Adipose tissue (tissue), 3 donors: ENCODE measurements around the gene AHNAK2. TPM values are rescaled to one million over a fixed set of nuclear protein-coding genes. Genes with fewer than 3 reads are reported as not detected.
"Not testable (repeated sequence)": the region's sequence is repeated elsewhere in the genome, so short reads cannot be mapped to it uniquely, and the experiment has no call there.

Source experiments
- H3K27ac ChIP-seq: one replicate; pipeline ENCODE4 v1.5.1; 2013; ENCODE audit warnings: low read depth, low read length
- WGBS, 3 donors: extraction: QIAGEN DNeasy Blood & Tissue Kit; methylation state at CpG; one replicate each; pipeline ENCODE4 v1.1.7; 2013; 5-methylcytosine and 5-hydroxymethylcytosine counted together
- polyA plus RNA-seq, 3 donors: library from polyadenylated mRNA; stranded (reverse); fragments of 200-250 nt; gene quantifications; one replicate each; pipeline ENCODE4 v1.2.3, GENCODE V29; 2013
- donor health status: healthy with polysubstance abuse.
- donor health status: Bipolar disorder and iron deficiency.
- donor health status: healthy.

AHNAK2 gene
- polyA plus RNA-seq, 3 donors: 0.72 to 15.6 (median 2.9) TPM

DNA sequence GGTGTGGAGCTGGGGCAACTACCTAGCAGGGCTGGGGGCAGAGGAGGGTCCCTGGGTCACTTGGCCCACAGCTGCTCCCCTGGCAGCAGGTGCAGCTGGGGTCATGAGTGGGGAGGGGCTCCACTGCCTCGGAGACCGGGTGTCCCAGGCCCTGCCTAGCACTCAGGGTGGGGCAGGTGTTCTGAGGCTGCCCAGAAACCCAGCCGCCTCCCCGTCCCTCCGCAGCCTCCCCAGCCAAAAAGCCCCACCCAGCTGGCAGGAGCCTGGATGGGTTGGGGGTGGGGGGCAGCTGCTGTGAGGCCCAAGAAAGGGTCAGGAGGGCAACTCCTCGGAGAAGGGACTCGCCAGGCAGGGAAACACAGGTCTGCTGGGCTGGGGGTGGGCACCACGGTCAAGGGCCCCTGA, 11.2 kb downstream of the AHNAK2 start:
- no peak overlapping the region for H3K27ac ChIP-seq
- WGBS, 3 donors: 39 to 62% (median 39%) methylated on average over 8 of the region's 8 CpGs

DNA sequence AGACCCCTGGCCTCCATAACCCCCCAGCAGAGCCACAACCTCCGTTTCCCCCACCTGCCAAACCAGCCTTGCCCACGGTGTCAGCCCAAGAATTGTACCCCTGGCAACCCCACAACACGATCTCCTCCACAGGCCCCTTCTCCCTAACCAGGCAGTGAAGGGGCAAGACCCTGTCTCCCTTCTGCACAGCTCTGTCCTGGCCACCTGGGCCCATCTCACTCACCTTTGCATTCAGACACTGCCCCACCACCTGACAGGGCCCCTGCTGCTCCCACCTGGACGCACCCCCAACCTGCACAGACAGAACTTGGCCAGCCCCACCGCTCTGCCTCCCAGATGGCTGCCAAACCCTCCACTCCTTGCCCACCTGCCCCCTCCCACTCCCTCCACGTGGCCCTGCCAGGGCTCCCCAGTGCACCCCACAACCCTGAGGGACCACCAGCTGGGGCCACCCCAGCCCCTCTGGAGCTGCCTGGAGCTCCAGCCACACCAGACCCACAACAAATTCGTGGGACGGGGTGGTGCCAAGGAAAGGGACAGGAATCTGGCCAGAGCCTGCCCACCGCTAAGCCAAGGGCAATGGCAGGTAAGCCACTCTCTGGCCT, 11.8 kb downstream of the AHNAK2 start:
- H3K27ac ChIP-seq: no peak overlapping the region
- 82 to 86% (median 83%) methylated on average over 9 of the region's 9 CpGs for WGBS, 3 donors

DNA sequence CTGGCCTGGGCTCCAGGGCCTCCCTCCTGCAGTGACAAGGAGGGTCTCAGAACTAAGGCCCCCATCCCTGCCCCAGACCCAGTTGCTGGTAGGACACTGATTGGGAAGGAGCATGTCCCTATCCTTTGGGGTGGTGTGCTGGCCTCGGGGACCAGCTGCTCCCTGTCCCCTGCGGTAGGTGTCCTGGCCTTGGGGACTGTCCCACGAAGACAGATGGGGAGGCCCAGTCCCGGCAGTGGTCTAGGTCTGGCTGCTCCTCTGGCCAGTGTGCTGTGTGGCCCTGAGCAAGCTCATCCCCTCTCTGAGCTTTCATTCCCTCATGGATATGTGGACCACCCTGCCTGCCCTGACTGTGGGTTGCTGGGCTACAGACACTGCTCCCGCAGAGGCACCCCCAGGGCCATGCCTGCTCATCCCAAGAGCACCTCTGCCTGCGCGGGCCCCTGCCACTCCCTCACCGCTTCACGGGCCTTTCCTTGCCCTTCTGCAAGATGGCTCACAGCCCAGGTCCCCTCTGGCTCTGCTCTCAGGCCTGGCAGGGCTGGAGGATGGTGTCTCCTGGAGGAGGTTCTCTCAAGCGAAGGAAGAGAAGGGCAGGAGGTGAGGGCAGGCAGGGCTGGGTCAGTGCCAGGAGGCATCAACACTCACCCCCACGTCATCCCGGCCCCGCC, 12.5 kb downstream of the AHNAK2 start:
- no peak overlapping the region for H3K27ac ChIP-seq

DNA sequence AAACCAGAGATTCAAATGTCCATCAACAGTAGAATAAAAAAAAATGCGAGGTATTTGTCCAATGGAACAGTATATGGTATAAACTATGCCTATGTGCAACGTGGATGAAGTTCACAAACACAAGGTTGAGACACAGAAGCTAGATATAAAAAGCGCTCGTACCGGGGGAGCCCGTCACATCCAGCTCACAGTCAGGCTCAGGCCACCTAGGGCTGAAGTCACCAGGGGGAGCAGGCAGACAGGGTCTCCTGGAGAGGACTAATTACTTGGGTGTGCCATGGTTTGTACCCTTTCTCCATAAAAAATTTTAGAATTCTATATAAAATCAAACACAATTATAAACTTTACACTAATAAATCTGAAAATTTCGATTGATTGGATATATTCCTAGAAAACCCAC, 13.6 kb downstream of the AHNAK2 start:
- WGBS, 3 donors: 87 to 92% (median 92%) methylated on average over 7 of the region's 7 CpGs
- no peak overlapping the region for H3K27ac ChIP-seq

More for the DNA sequence above, 12.5 kb downstream of the AHNAK2 start:
- WGBS, 3 donors: 77 to 87% (median 85%) methylated on average over 13 of the region's 13 CpGs

GRCh38 chr14:104957146-104958113, 20.7 kb downstream of the AHNAK2 start:
- 65 to 79% (median 75%) methylated on average over 25 of the region's 25 CpGs for WGBS, 3 donors
- H3K27ac ChIP-seq: no peak overlapping the region

GRCh38 chr14:104956290-104956890, 21.8 kb downstream of the AHNAK2 start:
- no peak overlapping the region for H3K27ac ChIP-seq
- WGBS, 3 donors: 72 to 88% (median 83%) methylated on average over 14 of the region's 14 CpGs

GRCh38 chr14:104955396-104955770, 22.8 kb downstream of the AHNAK2 start:
- WGBS, 3 donors: 87 to 100% (median 95%) methylated on average over 3 of the region's 3 CpGs
- no peak overlapping the region for H3K27ac ChIP-seq

- no peak overlapping the region for H3K27ac ChIP-seq
- WGBS, 3 donors: 85 to 89% (median 86%) methylated on average over 13 of the region's 13 CpGs
Observed at GRCh38 chr14:104954746-104955395, 23.3 kb downstream of the AHNAK2 start.

GRCh38 chr14:104953896-104954656, 24.1 kb downstream of the AHNAK2 start:
- 88 to 91% (median 89%) methylated on average over 26 of the region's 26 CpGs for WGBS, 3 donors
- H3K27ac ChIP-seq: no peak overlapping the region

GRCh38 chr14:104953097-104953496, 25.1 kb downstream of the AHNAK2 start:
- no peak overlapping the region for H3K27ac ChIP-seq
- WGBS, 3 donors: 88 to 90% (median 89%) methylated on average over 13 of the region's 13 CpGs

DNA sequence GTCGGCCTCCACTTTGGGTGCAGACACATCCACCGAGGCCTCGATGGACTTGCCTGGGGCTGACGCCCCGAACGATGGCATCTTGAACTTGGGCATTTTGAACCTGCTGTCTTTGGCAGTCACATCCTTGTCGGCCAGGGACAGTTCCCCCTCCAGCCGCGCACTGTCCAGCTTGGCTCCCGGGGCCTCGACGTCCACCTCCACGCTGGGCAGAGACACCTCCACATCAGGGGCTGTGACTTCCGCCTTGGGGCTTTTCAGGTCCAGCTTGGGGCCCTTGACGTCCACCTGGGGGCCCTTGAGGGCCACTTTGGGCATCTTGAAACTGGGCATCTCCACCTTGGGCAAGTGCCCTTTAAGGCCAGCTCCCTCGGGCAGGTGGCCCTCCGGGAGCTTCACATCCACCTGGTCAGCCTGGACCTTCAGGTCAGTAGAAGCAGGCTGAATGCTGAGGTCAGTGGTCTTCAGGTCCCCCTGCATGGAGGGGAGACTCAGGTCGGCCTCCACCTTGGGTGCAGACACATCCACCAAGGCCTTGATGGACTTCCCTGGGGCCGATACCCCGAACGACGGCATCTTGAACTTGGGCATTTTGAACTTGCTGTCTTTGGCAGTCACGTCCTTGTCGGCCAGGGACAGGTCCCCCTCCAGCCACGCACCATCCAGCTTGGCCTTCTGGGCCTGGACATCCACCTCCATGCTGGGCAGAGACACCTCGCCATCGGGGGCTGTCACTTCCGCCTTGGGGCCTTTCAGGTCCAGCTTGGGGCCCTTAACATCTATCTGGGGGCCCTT, 26.1 kb downstream of the AHNAK2 start:
- not testable (repeated sequence) for H3K27ac ChIP-seq
- WGBS, 3 donors: 88 to 91% (median 90%) methylated on average over 22 to 28 of the region's 28 CpGs

DNA sequence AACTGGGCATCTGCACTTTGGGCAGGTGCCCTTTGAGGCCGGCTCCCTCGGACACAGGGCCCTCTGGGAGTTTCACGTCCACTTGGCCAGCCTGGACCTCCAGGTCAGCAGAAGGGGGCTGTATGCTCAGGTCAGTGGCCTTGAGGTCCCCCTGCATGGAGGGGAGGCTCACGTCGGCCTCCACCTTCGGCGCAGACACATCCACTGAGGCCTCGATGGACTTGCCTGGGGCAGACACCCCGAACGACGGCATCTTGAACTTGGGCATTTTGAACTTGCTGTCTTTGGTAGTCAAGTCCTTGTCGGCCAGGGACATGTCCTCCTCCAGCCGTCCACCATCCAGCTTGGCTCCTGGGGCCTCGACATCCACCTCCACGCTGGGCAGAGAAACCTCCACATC, 27.5 kb downstream of the AHNAK2 start:
- WGBS, 3 donors: 86 to 95% (median 92%) methylated on average over 5 to 15 of the region's 15 CpGs

GRCh38 chr14:104950021-104950420, 28.2 kb downstream of the AHNAK2 start:
- WGBS, 3 donors: 94 to 95% (median 95%) methylated on average over 16 to 17 of the region's 17 CpGs
- no peak overlapping the region for H3K27ac ChIP-seq

More for the DNA sequence above, 27.5 kb downstream of the AHNAK2 start:
- H3K27ac ChIP-seq: not testable (repeated sequence)

- 89 to 95% (median 95%) methylated on average over 18 to 24 of the region's 24 CpGs for WGBS, 3 donors
- not testable (repeated sequence) for H3K27ac ChIP-seq
Observed at GRCh38 chr14:104949406-104949955, 28.7 kb downstream of the AHNAK2 start.

DNA sequence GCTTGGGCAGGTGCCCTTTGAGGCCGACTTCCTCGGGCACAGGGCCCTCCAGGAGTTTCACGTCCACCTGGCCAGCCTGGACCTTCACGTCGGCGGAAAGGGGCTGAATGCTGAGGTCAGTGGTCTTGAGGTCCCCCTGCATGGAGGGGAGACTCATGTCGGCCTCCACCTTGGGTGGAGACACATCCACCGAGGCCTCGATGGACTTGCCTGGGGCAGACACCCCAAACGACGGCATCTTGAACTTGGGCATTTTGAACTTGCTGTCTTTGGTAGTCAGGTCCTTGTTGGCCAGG, 29.5 kb downstream of the AHNAK2 start:
- H3K27ac ChIP-seq: no peak overlapping the region
- WGBS, 3 donors: 92 to 97% (median 93%) methylated on average over 7 to 11 of the region's 11 CpGs

DNA sequence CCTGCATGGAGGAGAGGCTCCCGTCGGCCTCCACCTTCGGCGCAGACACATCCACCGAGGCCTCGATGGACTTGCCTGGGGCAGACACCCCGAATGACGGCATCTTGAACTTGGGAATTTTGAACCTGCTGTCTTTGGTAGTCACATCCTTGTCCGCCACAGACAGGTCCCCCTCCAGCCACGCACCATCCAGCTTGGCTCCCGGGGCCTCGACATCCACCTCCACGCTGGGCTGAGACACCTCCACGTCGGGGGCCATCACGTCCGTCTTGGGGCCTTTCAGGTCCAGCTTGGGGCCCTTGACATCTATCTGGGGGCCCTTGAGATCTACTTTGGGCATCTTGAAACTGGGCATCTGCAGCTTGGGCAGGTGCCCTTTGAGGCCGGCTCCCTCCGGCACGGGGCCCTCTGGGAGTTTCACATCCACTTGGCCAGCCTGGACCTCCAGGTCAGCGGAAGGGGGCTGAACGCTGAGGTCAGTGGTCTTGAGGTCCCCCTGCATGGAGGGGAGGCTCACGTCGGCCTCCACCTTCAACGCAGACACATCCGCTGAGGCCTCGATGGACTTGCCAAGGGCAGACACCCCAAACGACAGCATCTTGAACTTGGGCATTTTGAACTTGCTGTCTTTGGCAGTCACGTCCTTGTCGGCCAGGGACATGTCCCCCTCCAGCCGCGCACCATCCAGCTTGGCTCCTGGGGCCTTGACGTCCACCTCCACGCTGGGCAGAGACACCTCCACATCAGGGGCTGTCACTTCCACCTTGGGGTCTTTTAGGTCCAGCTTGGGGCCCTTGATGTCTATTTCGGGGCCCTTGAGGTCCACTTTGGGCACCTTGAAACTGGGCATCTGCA, 30.1 kb downstream of the AHNAK2 start:
- H3K27ac ChIP-seq: not testable (repeated sequence)
- WGBS, 3 donors: 94 to 96% (median 94%) methylated on average over 35 of the region's 35 CpGs
